Ishikawa (cell line): ENCODE data around the gene FSTL4.

Experiments
- CEBPB ChIP-seq: IDR thresholded peaks from 2 replicates; pipeline ENCODE4 v1.6.1; 2012
- CREB1 ChIP-seq: IDR thresholded peaks from 2 replicates; pipeline ENCODE4 v1.6.1; 2012; ENCODE audit warnings: low read depth
- EGR1 ChIP-seq: IDR thresholded peaks from 2 replicates; pipeline ENCODE4 v1.6.1; 2012
- EP300 ChIP-seq: IDR thresholded peaks from 2 replicates; pipeline ENCODE4 v1.6.1; 2012; ENCODE audit warnings: borderline replicate concordance
- FOXM1 ChIP-seq: IDR thresholded peaks from 2 replicates; pipeline ENCODE4 v1.6.1; 2012; ENCODE audit warnings: low read depth, borderline replicate concordance
- MAX ChIP-seq: IDR thresholded peaks from 2 replicates; pipeline ENCODE4 v1.6.1; 2012
- NFIC ChIP-seq: IDR thresholded peaks from 2 replicates; pipeline ENCODE4 v1.6.1; 2012
- RAD21 ChIP-seq: IDR thresholded peaks from 2 replicates; pipeline ENCODE4 v1.6.1; 2012; ENCODE audit warnings: low read depth
- REST ChIP-seq: IDR thresholded peaks from 2 replicates; pipeline ENCODE4 v1.6.1; 2012; ENCODE audit warnings: low read depth, mild to moderate bottlenecking
- TAF1 ChIP-seq: IDR thresholded peaks from 2 replicates; pipeline ENCODE4 v1.6.1; 2012; ENCODE audit warnings: low read depth, mild to moderate bottlenecking
- TCF12 ChIP-seq: IDR thresholded peaks from 2 replicates; pipeline ENCODE4 v1.6.1; 2012; ENCODE audit warnings: low read depth
- TEAD4 ChIP-seq: IDR thresholded peaks from 2 replicates; pipeline ENCODE4 v1.6.1; 2012
- USF1 ChIP-seq: IDR thresholded peaks from 2 replicates; pipeline ENCODE4 v1.6.1; 2012
- YY1 ChIP-seq: IDR thresholded peaks from 2 replicates; pipeline ENCODE4 v1.6.1; 2012; ENCODE audit warnings: low read depth
- ZBTB7A ChIP-seq: IDR thresholded peaks from 2 replicates; pipeline ENCODE4 v1.6.1; 2012; ENCODE audit warnings: low read depth

FSTL4 gene

GRCh38 chr5:133644000-133644865 is 31.9 kb upstream of the FSTL4 start:
- TF ChIP-seq EGR1 (no peak), YY1 (no peak), NFIC (no peak), MAX (no peak), ZBTB7A (no peak), TEAD4 (no peak), CREB1 (no peak), USF1 (no peak), TAF1 (no peak), FOXM1 (no peak), RAD21 (no peak), TCF12 (no peak), EP300 (no peak), CEBPB (no peak), REST (no peak)

- no peak for TF ChIP-seq USF1
- TF ChIP-seq TAF1: no peak
- no peak for TF ChIP-seq RAD21
- TF ChIP-seq TCF12: no peak
- no peak for TF ChIP-seq EP300
- no peak for TF ChIP-seq REST
- no peak for TF ChIP-seq MAX
Measured at GRCh38 chr5:133643365-133643764, 31.0 kb upstream of the FSTL4 start.

- TF ChIP-seq TEAD4 (no peak), REST (no peak), TCF12 (no peak), CREB1 (no peak), RAD21 (no peak), EP300 (no peak), MAX (no peak)
Measured at GRCh38 chr5:133642153-133642722, 29.9 kb upstream of the FSTL4 start.

- TF ChIP-seq CREB1 (no peak), NFIC (no peak), RAD21 (no peak), YY1 (no peak), ZBTB7A (no peak), TCF12 (no peak), MAX (no peak), FOXM1 (no peak), TEAD4 (no peak), TAF1 (no peak), EGR1 (no peak), CEBPB (no peak), EP300 (no peak), USF1 (no peak), REST (no peak)
Measured at GRCh38 chr5:133641683-133642082, 29.3 kb upstream of the FSTL4 start.
